ENCODE measurements around the gene RAD51B. TPM values are rescaled to one million over a fixed set of nuclear protein-coding genes. Genes with fewer than 3 reads are reported as not detected.

RAD51B gene
- total RNA-seq, 1 experiment from 2014 or later, result 14.2 TPM

- DNase-seq (ENCODE audit: low spot score) (no peak), ATAC-seq (no peak)
- Mint-ChIP-seq H3K27me3 (ENCODE audit: low read depth) (no peaks in the 10 kb centered on the region), H3K4me1 (peaks cover 18% of the 10 kb centered on the region), H3K4me3 (no peak overlapping the region), H3K36me3 (peaks cover 39% of the 10 kb centered on the region), H3K27ac (no peak overlapping the region), H3K9me3 (peaks cover 51% of the 10 kb centered on the region)
- TF ChIP-seq JAZF1 (CRISPR knock-in tag; IDR thresholded peaks at IDR 0.05), result no peak
- TF ChIP-seq MAX (CRISPR knock-in tag; IDR thresholded peaks at IDR 0.05), result no peak
- no peak for TF ChIP-seq ZNF423 (CRISPR knock-in tag; IDR thresholded peaks at IDR 0.05)
- no peak for TF ChIP-seq HMGA2 (CRISPR knock-in tag; IDR thresholded peaks at IDR 0.05)
- no peak for TF ChIP-seq ZNF512 (CRISPR knock-in tag; IDR thresholded peaks at IDR 0.05; ENCODE audit: borderline replicate concordance)
- no peak for TF ChIP-seq PREB (CRISPR knock-in tag; IDR thresholded peaks at IDR 0.05; ENCODE audit: borderline replicate concordance)
- no peak for TF ChIP-seq EMX1 (CRISPR knock-in tag; IDR thresholded peaks at IDR 0.05)
- no peak for TF ChIP-seq AFF4 (CRISPR knock-in tag; IDR thresholded peaks at IDR 0.05; ENCODE audit: borderline replicate concordance)
- no peak for TF ChIP-seq RORB (CRISPR knock-in tag; IDR thresholded peaks at IDR 0.05)
- no peak for TF ChIP-seq ZNF396 (CRISPR knock-in tag; IDR thresholded peaks at IDR 0.05; ENCODE audit: borderline replicate concordance)
- no peak for TF ChIP-seq OVOL2 (CRISPR knock-in tag; IDR thresholded peaks at IDR 0.05; ENCODE audit: borderline replicate concordance)
- TF ChIP-seq ATF3 (CRISPR knock-in tag; conservative IDR thresholded peaks at IDR 0.05), result no peak
- no peak for TF ChIP-seq ZNF281 (CRISPR knock-in tag; IDR thresholded peaks at IDR 0.05)
- TF ChIP-seq ELF4 (CRISPR knock-in tag; IDR thresholded peaks at IDR 0.05; ENCODE audit: low read depth), result no peak
- no peak for TF ChIP-seq NFE2L1 (CRISPR knock-in tag; IDR thresholded peaks at IDR 0.05)
- TF ChIP-seq CREM (CRISPR knock-in tag; IDR thresholded peaks at IDR 0.05), result no peak
- no peak for TF ChIP-seq GTF2I (CRISPR knock-in tag; conservative IDR thresholded peaks at IDR 0.05)
- no peak for TF ChIP-seq ZNF138 (CRISPR knock-in tag; conservative IDR thresholded peaks at IDR 0.05)
- TF ChIP-seq ESRRA (CRISPR knock-in tag; IDR thresholded peaks at IDR 0.05; ENCODE audit: borderline replicate concordance), result no peak
- CTCF ChIA-PET, result no interaction called here
- POLR2A ChIA-PET, result no interaction called here
Observed at GRCh38 chr14:68153275-68153674, 333.7 kb downstream of the RAD51B start.
